MCF 10A (cell line): Measurements from ENCODE around the gene CD79A. TPM values are rescaled to one million over a fixed set of nuclear protein-coding genes. Genes with fewer than 3 reads are reported as not detected.

Source experiments
- BruUV-seq: library from RNA; stranded (reverse); fragments of 400-500 nt; replicated peaks from 2 replicates; lab custom pipeline; 2021; lab: Mats Ljungman, UMichigan
- CTCF ChIA-PET: fragments of 300-600 bp; sonication (Branson Sonifier 250); formaldehyde crosslinking; extraction: SDS; loops from one replicate; lab custom pipeline; 2021; ENCODE audit warnings: antibody characterized with exemption, inconsistent platforms; lab: Yijun Ruan, JAX
- POLR2A ChIA-PET: fragments of 300-600, 350-650 bp; sonication (Branson Sonifier 250); formaldehyde crosslinking; extraction: SDS; loops from one replicate; lab custom pipeline; 2020; ENCODE audit warnings: antibody characterized with exemption, inconsistent platforms; lab: Yijun Ruan, JAX
- DNase-seq: peaks from one replicate; pipeline ENCODE4 v3.0.0-alpha.2; 2018; ENCODE audit not compliant: unreplicated experiment
- H3K27ac Mint-ChIP-seq: one replicate; pipeline ENCODE4 v1.8.0; 2022; ENCODE audit warnings: mild to moderate bottlenecking, low read depth, mixed read lengths; ENCODE audit not compliant: unreplicated experiment
- H3K27me3 Mint-ChIP-seq: one replicate; pipeline ENCODE4 v1.8.0; 2022; ENCODE audit warnings: mixed read lengths; ENCODE audit not compliant: insufficient read depth, unreplicated experiment
- H3K36me3 Mint-ChIP-seq: one replicate; pipeline ENCODE4 v1.8.0; 2022; ENCODE audit warnings: mild to moderate bottlenecking, moderate library complexity, mixed read lengths; ENCODE audit not compliant: insufficient read depth, unreplicated experiment
- H3K4me1 Mint-ChIP-seq: one replicate; pipeline ENCODE4 v1.8.0; 2022; ENCODE audit warnings: mixed read lengths; ENCODE audit not compliant: insufficient read depth, unreplicated experiment
- H3K4me3 Mint-ChIP-seq: one replicate; pipeline ENCODE4 v1.8.0; 2022; ENCODE audit warnings: mild to moderate bottlenecking, moderate library complexity, mixed read lengths; ENCODE audit not compliant: unreplicated experiment
- H3K9me3 Mint-ChIP-seq: one replicate; pipeline ENCODE4 v1.8.0; 2022; ENCODE audit warnings: mixed read lengths; ENCODE audit not compliant: unreplicated experiment
- intact Hi-C: fragments of 100-400 bp; cut with micrococcal nuclease; formaldehyde crosslinking; loops from 2 replicates; pipeline ENCODE4 v1.14.1; 2022
- total RNA-seq: library from RNA; stranded (reverse); gene quantifications from 2 replicates; pipeline ENCODE4 v1.2.3, GENCODE V29; 2022
- TF ChIP-seq, protein P1 (sequence below): fragments of 200-600 bp; IDR thresholded peaks from one replicate; pipeline ENCODE4 v1.8.0; 2022; ENCODE audit warnings: antibody characterized with exemption, mild to moderate bottlenecking; ENCODE audit not compliant: unreplicated experiment

CD79A gene
- total RNA-seq, 1 experiment from 2014 or later, result not detected

DNA sequence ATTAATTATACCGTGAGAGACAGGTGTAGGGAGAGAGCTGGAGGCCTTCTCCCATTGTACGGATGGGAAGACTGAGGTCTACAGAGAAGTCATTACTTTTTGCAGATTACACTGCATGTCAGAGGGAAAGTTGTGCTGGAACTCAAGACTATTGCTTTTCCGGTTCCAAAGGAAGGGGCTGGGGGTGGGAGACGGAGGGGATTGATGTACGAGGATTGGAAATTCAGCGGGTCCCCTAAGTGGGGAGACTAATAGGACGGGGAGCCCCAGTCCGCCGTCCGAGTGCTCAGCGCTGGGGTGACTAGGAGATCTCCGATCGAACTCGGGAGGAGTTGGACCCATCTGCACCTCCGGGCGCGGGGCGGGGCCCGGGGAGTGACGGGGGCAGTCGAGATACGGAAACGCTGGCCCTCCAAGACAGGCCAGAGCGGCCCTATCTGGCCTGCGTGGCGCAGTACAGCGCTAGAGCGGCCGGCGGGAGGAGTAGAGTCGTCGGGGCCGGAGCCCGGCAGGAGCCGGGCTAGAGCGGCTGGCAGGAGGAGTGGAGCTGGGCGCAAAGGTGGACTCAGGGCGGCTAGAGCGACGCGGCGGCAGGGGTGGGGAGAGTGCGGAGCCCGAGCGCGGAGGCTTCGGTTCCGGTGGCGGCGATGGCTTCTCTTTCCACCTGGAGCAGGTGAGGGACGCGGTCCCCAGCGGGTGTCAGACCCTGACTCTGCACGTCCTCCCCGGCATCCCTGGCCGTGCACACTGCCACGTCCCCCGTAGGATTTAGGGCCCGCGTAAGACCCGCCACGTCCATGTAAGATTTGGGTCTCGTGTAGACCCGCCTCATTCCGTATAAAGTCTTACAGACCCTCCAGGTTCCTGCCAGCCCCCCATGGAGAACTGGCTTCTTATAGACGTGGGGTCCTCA, 7.0 kb downstream of the CD79A start:
- ChIA-PET CTCF (interaction anchor here (0.5 to 2.0 kb wide), 3 partner anchors 10 to 330 kb away, joined by 3 to 6 read pairs (median 4); no protein-coding TSS in a partner anchor), POLR2A (interaction anchor here (0.6 to 9.8 kb wide), 20 partner anchors 11 to 1906 kb away, joined by 3 to 125 read pairs (median 4); partner anchors contain the start of genes GSK3A, RABAC1, RPS19 and ZNF574)
- peak; percentile 98 for DNase-seq
- peak overlapping the region; percentile 95 for H3K27ac Mint-ChIP-seq
- H3K9me3 Mint-ChIP-seq, result no peaks in the 10 kb centered on the region
- intact Hi-C loops, result no loop called here
- TF ChIP-seq, protein P1, sequence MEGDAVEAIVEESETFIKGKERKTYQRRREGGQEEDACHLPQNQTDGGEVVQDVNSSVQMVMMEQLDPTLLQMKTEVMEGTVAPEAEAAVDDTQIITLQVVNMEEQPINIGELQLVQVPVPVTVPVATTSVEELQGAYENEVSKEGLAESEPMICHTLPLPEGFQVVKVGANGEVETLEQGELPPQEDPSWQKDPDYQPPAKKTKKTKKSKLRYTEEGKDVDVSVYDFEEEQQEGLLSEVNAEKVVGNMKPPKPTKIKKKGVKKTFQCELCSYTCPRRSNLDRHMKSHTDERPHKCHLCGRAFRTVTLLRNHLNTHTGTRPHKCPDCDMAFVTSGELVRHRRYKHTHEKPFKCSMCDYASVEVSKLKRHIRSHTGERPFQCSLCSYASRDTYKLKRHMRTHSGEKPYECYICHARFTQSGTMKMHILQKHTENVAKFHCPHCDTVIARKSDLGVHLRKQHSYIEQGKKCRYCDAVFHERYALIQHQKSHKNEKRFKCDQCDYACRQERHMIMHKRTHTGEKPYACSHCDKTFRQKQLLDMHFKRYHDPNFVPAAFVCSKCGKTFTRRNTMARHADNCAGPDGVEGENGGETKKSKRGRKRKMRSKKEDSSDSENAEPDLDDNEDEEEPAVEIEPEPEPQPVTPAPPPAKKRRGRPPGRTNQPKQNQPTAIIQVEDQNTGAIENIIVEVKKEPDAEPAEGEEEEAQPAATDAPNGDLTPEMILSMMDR, result no peak
- peaks cover 24% of the 10 kb centered on the region for H3K36me3 Mint-ChIP-seq
- peaks cover 33% of the 10 kb centered on the region for H3K4me1 Mint-ChIP-seq
- no TSS peak for BruUV-seq
- H3K4me3 Mint-ChIP-seq, result peak overlapping the region; percentile 77
- H3K27me3 Mint-ChIP-seq, result no peaks in the 10 kb centered on the region

DNA sequence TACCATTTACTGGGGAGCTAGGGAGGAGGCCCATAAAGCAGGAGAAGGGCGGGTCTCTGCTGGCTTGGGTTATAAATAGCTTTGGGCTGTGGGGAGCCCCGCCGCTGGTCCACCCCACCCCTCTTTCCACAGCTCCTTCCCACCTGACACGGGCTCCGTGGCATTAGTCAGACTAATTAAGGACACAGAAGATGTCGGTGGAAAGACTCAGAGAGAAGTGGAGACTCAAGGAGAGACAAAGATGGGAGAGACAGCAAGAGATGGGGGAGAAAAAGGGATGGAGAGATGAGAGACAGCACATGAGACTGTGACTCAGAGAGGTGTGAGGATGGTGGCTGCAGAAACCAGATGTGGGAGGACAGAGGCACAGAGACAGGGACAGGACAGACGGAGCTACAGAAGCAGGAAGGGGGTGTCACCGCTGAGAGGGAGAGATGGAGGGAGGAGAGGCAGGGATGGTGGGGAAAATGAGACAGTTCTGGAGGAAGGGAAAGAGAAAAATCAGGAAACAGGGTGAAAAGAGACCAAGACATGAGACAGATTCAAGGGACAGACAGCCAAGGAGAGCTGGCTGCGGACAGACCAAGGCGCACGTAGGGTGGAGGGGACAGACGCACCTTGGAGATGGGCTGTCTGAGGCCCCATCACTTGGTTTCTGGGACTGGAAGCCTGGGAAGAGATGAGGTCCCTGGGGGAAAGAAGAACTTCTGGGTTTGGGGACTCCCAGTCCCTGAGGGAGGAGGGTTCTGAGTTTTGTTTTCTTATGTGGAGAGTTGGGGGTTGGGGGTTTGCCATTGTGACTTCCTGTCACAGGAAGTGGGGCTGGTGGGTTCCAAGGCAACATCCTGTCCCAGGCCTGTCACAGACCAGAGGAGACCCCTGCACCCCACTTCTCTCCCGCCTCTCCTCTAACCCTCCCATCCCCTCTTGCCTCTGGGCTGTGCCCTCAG, 10.0 kb downstream of the CD79A start:
- Mint-ChIP-seq H3K27me3 (no peaks in the 10 kb centered on the region), H3K27ac (peak overlapping the region; percentile 1), H3K36me3 (peaks cover 33% of the 10 kb centered on the region), H3K9me3 (no peaks in the 10 kb centered on the region), H3K4me1 (peaks cover 31% of the 10 kb centered on the region), H3K4me3 (peak overlapping the region; percentile 25)
- intact Hi-C loops, result loop anchor here (1.0 to 2.0 kb wide), 2 partner anchors 48 to 72 kb away; partner anchors contain the start of gene RABAC1
- BruUV-seq, result no TSS peak
- TF ChIP-seq, protein P1, result no peak
- DNase-seq, result no peak
- POLR2A ChIA-PET, result interaction anchor here (0.7 to 9.8 kb wide), 8 partner anchors 9 to 72 kb away, joined by 3 to 125 read pairs (median 4); partner anchors contain the start of genes RABAC1 and RPS19
- CTCF ChIA-PET, result interaction anchor here (0.5 to 2.0 kb wide), 7 partner anchors 14 to 690 kb away, joined by 3 to 11 read pairs (median 3); no protein-coding TSS in a partner anchor

DNA sequence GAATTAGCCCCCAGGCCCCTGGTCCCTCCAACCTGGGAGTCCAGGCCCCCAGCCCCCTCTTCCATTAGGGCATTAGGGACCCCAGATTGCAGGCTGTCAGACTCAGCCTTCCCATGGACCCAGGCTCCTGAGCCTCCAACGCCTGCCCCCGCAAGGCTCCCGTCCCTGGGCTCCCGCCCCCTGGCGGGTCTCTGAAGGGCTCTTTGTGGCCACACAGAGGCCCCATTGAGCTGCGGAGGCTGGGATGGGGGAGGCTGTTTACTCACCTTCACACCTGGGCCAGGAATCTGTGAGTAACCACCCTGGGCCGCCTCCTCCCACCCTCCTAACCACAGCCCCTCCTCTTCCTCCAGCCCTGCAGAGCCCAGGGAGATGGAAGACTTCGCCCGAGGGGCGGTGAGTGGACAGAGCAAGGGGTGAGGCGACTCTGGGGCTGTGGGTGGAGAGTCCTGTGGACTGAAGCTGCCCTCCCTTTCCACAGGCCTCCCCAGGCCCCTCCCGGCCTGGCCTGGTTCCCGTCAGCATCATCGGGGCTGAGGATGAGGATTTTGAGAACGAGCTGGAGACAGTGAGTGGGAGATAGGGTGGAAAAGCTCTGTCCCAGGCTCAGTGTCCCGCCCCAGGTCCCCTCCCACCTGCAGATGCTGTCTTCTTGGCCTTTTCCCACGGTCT, 10.8 kb downstream of the CD79A start:
- CTCF ChIA-PET, result interaction anchor here (0.7 to 1.1 kb wide), 3 partner anchors 16 to 63 kb away, joined by 3 to 4 read pairs (median 3); no protein-coding TSS in a partner anchor
- no peaks in the 10 kb centered on the region for H3K27me3 Mint-ChIP-seq
- DNase-seq, result peak; percentile 90
- peaks cover 29% of the 10 kb centered on the region for H3K36me3 Mint-ChIP-seq
- TF ChIP-seq, protein P1, result peak; percentile 33
- H3K27ac Mint-ChIP-seq, result peak overlapping the region; percentile 2
- no TSS peak for BruUV-seq
- H3K9me3 Mint-ChIP-seq, result no peaks in the 10 kb centered on the region
- POLR2A ChIA-PET, result interaction anchor here (0.7 to 9.8 kb wide), 5 partner anchors 11 to 71 kb away, joined by 3 to 125 read pairs (median 4); partner anchors contain the start of genes RABAC1 and RPS19
- intact Hi-C loops, result loop anchor here (1.0 to 2.0 kb wide), 2 partner anchors 47 to 71 kb away; partner anchors contain the start of gene RABAC1
- H3K4me1 Mint-ChIP-seq, result peaks cover 23% of the 10 kb centered on the region
- H3K4me3 Mint-ChIP-seq, result peak overlapping the region; percentile 25
